ENCODE measurements around the gene NCAM1. TPM values are rescaled to one million over a fixed set of nuclear protein-coding genes. Genes with fewer than 3 reads are reported as not detected.
"Not testable (repeated sequence)": the region's sequence is repeated elsewhere in the genome, so short reads cannot be mapped to it uniquely, and the experiment has no call there.

NCAM1 gene
- total RNA-seq, 2 experiments from 2014 or later: 0.34 TPM; not detected in 1

- H3K9me3 ChIP-seq (ENCODE audit: control insufficient read depth in 1 of 2, insufficient read depth in 1 of 2, low read length in 2 of 2): peaks cover 4 to 13% of the 10 kb centered on the region in 2 experiments
- H3K36me3 ChIP-seq (ENCODE audit: insufficient read depth, low read length): no peaks in the 10 kb centered on the region
- intact Hi-C loops (cut with DNase I, micrococcal nuclease): no loop called here
- ATAC-seq (ENCODE audit: poor library complexity) (no peak), DNase-seq (no peak)
- Mint-ChIP-seq H3K36me3 (ENCODE audit: low read depth) (no peaks in the 10 kb centered on the region), H3K4me3 (no peak overlapping the region), H3K27me3 (peaks cover under 1% of the 10 kb centered on the region), H3K9me3 (no peaks in the 10 kb centered on the region), H3K4me1 (ENCODE audit: low read depth) (no peaks in the 10 kb centered on the region), H3K27ac (no peak overlapping the region)
- no peak for TF ChIP-seq CTCF (IDR thresholded peaks at IDR 0.05)
- no peak overlapping the region for H3K27ac ChIP-seq (ENCODE audit: low read depth in 1 of 2, low read length in 2 of 2)
- ChIA-PET POLR2A (no interaction called here), CTCF (no interaction called here)
- H3K4me3 ChIP-seq (ENCODE audit: low read length): no peak overlapping the region
- no peaks in the 10 kb centered on the region for H3K27me3 ChIP-seq (ENCODE audit: control insufficient read depth in 1 of 2, insufficient read depth in 2 of 2, low read length in 2 of 2)
- H3K4me1 ChIP-seq (ENCODE audit: insufficient read depth, low read length): no peaks in the 10 kb centered on the region
These were observed 87.9 kb downstream of the NCAM1 start for GRCh38 chr11:113048820-113049768.

GRCh38 chr11:113053042-113053441 is 91.8 kb downstream of the NCAM1 start:
- H3K36me3 ChIP-seq (ENCODE audit: insufficient read depth, low read length); H3K4me3 Mint-ChIP-seq; H3K27me3 Mint-ChIP-seq; H3K4me3 ChIP-seq (ENCODE audit: low read length); CTCF ChIA-PET; ATAC-seq (ENCODE audit: poor library complexity); H3K27ac Mint-ChIP-seq; POLR2A ChIA-PET; H3K4me1 Mint-ChIP-seq (ENCODE audit: low read depth); intact Hi-C loops (cut with DNase I, micrococcal nuclease); H3K4me1 ChIP-seq (ENCODE audit: insufficient read depth, low read length); H3K9me3 Mint-ChIP-seq; DNase-seq; H3K36me3 Mint-ChIP-seq (ENCODE audit: low read depth); H3K27me3 ChIP-seq (ENCODE audit: control insufficient read depth in 1 of 2, insufficient read depth in 2 of 2, low read length in 2 of 2); H3K9me3 ChIP-seq (ENCODE audit: control insufficient read depth in 1 of 2, insufficient read depth in 1 of 2, low read length in 2 of 2); H3K27ac ChIP-seq (ENCODE audit: low read depth in 1 of 2, low read length in 2 of 2): not testable (repeated sequence)

- Mint-ChIP-seq H3K4me1 (ENCODE audit: low read depth) (no peaks in the 10 kb centered on the region), H3K36me3 (ENCODE audit: low read depth) (no peaks in the 10 kb centered on the region), H3K27ac (no peak overlapping the region), H3K4me3 (no peak overlapping the region), H3K9me3 (no peaks in the 10 kb centered on the region), H3K27me3 (no peaks in the 10 kb centered on the region)
- CTCF ChIA-PET: no interaction called here
- peaks cover 0 to 3% of the 10 kb centered on the region in 2 experiments for H3K27me3 ChIP-seq (ENCODE audit: control insufficient read depth in 1 of 2, insufficient read depth in 2 of 2, low read length in 2 of 2)
- H3K4me3 ChIP-seq (ENCODE audit: low read length): no peak overlapping the region
- H3K9me3 ChIP-seq (ENCODE audit: control insufficient read depth in 1 of 2, insufficient read depth in 1 of 2, low read length in 2 of 2): no peaks in the 10 kb centered on the region
- no peaks in the 10 kb centered on the region for H3K4me1 ChIP-seq (ENCODE audit: insufficient read depth, low read length)
- ATAC-seq (ENCODE audit: poor library complexity) (no peak), DNase-seq (no peak)
- intact Hi-C loops (cut with DNase I, micrococcal nuclease): no loop called here
- no peak overlapping the region for H3K27ac ChIP-seq (ENCODE audit: low read depth in 1 of 2, low read length in 2 of 2)
- POLR2A ChIA-PET: no interaction called here
- H3K36me3 ChIP-seq (ENCODE audit: insufficient read depth, low read length): no peaks in the 10 kb centered on the region
- TF ChIP-seq CTCF (IDR thresholded peaks at IDR 0.05): no peak
These were observed 95.8 kb downstream of the NCAM1 start for GRCh38 chr11:113057038-113057437.
